ENCODE measurements around the gene ABCA1. TPM values are rescaled to one million over a fixed set of nuclear protein-coding genes. Genes with fewer than 3 reads are reported as not detected.

The ABCA1 gene
- polyA plus RNA-seq, 3 donors = 2.0 to 5.1 (median 2.7) TPM

- H3K9me3 ChIP-seq (replicated peaks in 1 of 2; ENCODE audit: control insufficient read depth in 1 of 2, insufficient read depth in 1 of 2, low read length in 2 of 2) = no peaks in the 10 kb centered on the region
- peaks cover 32% of the 10 kb centered on the region for H3K4me1 Mint-ChIP-seq
- peak overlapping the region in 1 of 2 donors; percentile 53 for H3K4me3 Mint-ChIP-seq
- peaks cover 0 to 1% (median 0%) of the 10 kb centered on the region in 3 donors for H3K27me3 Mint-ChIP-seq (ENCODE audit: low read depth in 3 of 3)
- H3K27me3 ChIP-seq (ENCODE audit: control insufficient read depth in 2 of 2, insufficient read depth in 2 of 2, low read length in 2 of 2) = no peaks in the 10 kb centered on the region
- intact Hi-C loops (cut with micrococcal nuclease) = no loop called here
- peaks cover 14 to 23% of the 10 kb centered on the region in 2 donors for H3K4me1 ChIP-seq (ENCODE audit: control insufficient read depth in 1 of 2, insufficient read depth in 2 of 2, low read length in 2 of 2)
- peak overlapping the region; percentile 59 for H3K4me2 ChIP-seq (replicated peaks; ENCODE audit: extremely low read depth, low read length, poor library complexity, severe bottlenecking)
- peak overlapping the region in 1 of 3 experiments; percentile 47 for H3K4me3 ChIP-seq (replicated peaks in 1 of 3; ENCODE audit: low read depth in 2 of 3, low read length in 3 of 3)
- TF ChIP-seq, protein P1, sequence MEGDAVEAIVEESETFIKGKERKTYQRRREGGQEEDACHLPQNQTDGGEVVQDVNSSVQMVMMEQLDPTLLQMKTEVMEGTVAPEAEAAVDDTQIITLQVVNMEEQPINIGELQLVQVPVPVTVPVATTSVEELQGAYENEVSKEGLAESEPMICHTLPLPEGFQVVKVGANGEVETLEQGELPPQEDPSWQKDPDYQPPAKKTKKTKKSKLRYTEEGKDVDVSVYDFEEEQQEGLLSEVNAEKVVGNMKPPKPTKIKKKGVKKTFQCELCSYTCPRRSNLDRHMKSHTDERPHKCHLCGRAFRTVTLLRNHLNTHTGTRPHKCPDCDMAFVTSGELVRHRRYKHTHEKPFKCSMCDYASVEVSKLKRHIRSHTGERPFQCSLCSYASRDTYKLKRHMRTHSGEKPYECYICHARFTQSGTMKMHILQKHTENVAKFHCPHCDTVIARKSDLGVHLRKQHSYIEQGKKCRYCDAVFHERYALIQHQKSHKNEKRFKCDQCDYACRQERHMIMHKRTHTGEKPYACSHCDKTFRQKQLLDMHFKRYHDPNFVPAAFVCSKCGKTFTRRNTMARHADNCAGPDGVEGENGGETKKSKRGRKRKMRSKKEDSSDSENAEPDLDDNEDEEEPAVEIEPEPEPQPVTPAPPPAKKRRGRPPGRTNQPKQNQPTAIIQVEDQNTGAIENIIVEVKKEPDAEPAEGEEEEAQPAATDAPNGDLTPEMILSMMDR (IDR thresholded peaks at IDR 0.05) = no peak
- peak overlapping the region in 6 of 7 donors; percentile 43 to 81 (median 75) for H3K27ac Mint-ChIP-seq
- peak; percentile 16 to 44 (median 40) for DNase-seq
- H2AFZ ChIP-seq (ENCODE audit: insufficient read depth, low read depth, low read length, poor library complexity, severe bottlenecking) = peak overlapping the region; percentile 72
- no peak overlapping the region for H3K9ac ChIP-seq (ENCODE audit: insufficient read depth, low read length, poor library complexity, severe bottlenecking)
- H3K36me3 Mint-ChIP-seq = peaks cover 78 to 89% of the 10 kb centered on the region in 2 donors
- H3K36me3 ChIP-seq (replicated peaks in 1 of 2; ENCODE audit: control insufficient read depth in 1 of 2, insufficient read depth in 2 of 2, low read length in 2 of 2) = peaks cover 72 to 92% of the 10 kb centered on the region in 2 donors
- H3K79me2 ChIP-seq (ENCODE audit: insufficient read depth, low read length) = no peaks in the 10 kb centered on the region
- WGBS (ENCODE audit: insufficient coverage) = 0% methylated on average over 1 of the region's 1 CpG
- H3K9me3 Mint-ChIP-seq = peaks cover 0 to 2% (median 0%) of the 10 kb centered on the region in 7 donors
- H4K20me1 ChIP-seq (ENCODE audit: insufficient read depth, low read length) = no peaks in the 10 kb centered on the region
- H3K27ac ChIP-seq (ENCODE audit: low read depth in 1 of 2, low read length in 2 of 2) = peak overlapping the region in 1 of 2 donors; percentile 74
Observed at GRCh38 chr9:104795082-104795481, 132.9 kb downstream of the ABCA1 start.

DNA sequence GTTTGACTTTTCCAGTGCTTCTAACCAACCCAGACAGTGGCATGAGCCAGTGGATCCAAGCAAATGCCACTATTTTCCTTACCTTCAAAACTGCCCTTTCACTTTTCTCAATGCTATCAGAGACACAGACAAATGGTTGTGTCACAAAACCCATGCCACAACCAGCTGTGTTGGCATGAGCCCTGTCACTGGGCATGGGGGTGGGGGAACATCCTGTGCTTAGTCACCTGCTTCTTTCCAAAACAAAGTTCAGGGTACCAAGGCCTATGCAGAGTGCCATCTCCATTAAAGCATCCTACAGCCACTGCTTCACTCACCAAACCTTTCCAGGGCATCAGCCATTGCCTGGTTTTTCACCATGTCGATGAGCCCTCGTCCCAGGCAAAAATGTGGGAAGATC lies 133.9 kb downstream of the ABCA1 start:
- DNase-seq = no peak
- WGBS (ENCODE audit: insufficient coverage) = no CpG with 5 or more reads among the region's 2 CpGs
- H3K4me1 Mint-ChIP-seq = peaks cover 32% of the 10 kb centered on the region
- H3K36me3 Mint-ChIP-seq = peaks cover 73 to 89% of the 10 kb centered on the region in 2 donors
- Histone ChIP-seq H3K9ac (ENCODE audit: insufficient read depth, low read length, poor library complexity, severe bottlenecking) (no peak overlapping the region), H3K4me1 (ENCODE audit: control insufficient read depth in 1 of 2, insufficient read depth in 2 of 2, low read length in 2 of 2) (peaks cover 14 to 23% of the 10 kb centered on the region in 2 donors), H3K4me3 (replicated peaks in 1 of 3; ENCODE audit: low read depth in 2 of 3, low read length in 3 of 3) (no peak overlapping the region), H3K9me3 (replicated peaks in 1 of 2; ENCODE audit: control insufficient read depth in 1 of 2, insufficient read depth in 1 of 2, low read length in 2 of 2) (no peaks in the 10 kb centered on the region), H3K27me3 (ENCODE audit: control insufficient read depth in 2 of 2, insufficient read depth in 2 of 2, low read length in 2 of 2) (no peaks in the 10 kb centered on the region), H4K20me1 (ENCODE audit: insufficient read depth, low read length) (no peaks in the 10 kb centered on the region), H3K27ac (ENCODE audit: low read depth in 1 of 2, low read length in 2 of 2) (no peak overlapping the region), H2AFZ (ENCODE audit: insufficient read depth, low read depth, low read length, poor library complexity, severe bottlenecking) (no peak overlapping the region), H3K4me2 (replicated peaks; ENCODE audit: extremely low read depth, low read length, poor library complexity, severe bottlenecking) (no peak overlapping the region), H3K79me2 (ENCODE audit: insufficient read depth, low read length) (no peaks in the 10 kb centered on the region), H3K36me3 (replicated peaks in 1 of 2; ENCODE audit: control insufficient read depth in 1 of 2, insufficient read depth in 2 of 2, low read length in 2 of 2) (peaks cover 74 to 95% of the 10 kb centered on the region in 2 donors)
- peak overlapping the region in 3 of 7 donors; percentile 30 to 45 (median 37) for H3K27ac Mint-ChIP-seq
- no peak overlapping the region for H3K4me3 Mint-ChIP-seq
- TF ChIP-seq, protein P1 (IDR thresholded peaks at IDR 0.05) = no peak
- peaks cover 0 to 1% (median 0%) of the 10 kb centered on the region in 3 donors for H3K27me3 Mint-ChIP-seq (ENCODE audit: low read depth in 3 of 3)
- H3K9me3 Mint-ChIP-seq = peaks cover 0 to 2% (median 0%) of the 10 kb centered on the region in 7 donors
- intact Hi-C loops (cut with micrococcal nuclease) = no loop called here

All from CD14-positive monocyte (primary cell).